ENCODE data around the gene MRGPRE.
"Not testable (repeated sequence)": the region's sequence is repeated elsewhere in the genome, so short reads cannot be mapped to it uniquely, and the experiment has no call there.

Gene MRGPRE

GRCh38 chr11:3231851-3232744 lies at the start of gene MRGPRE:
MRGPRE (minus strand) TSS chr11:3232417; CDS start chr11:3228799, 3,618 bp downstream.
- DNase-seq, result no peak

- DNase-seq, result not testable (repeated sequence)
These were observed 48.9 kb upstream of the MRGPRE start for GRCh38 chr11:3281146-3281545.

GRCh38 chr11:3280662-3281061 lies 48.4 kb upstream of the MRGPRE start:
- not testable (repeated sequence) for DNase-seq

GRCh38 chr11:3278922-3279321 lies 46.7 kb upstream of the MRGPRE start:
- not testable (repeated sequence) for DNase-seq

- DNase-seq, result not testable (repeated sequence)
These were observed 41.4 kb upstream of the MRGPRE start for GRCh38 chr11:3273629-3274028.

GRCh38 chr11:3262548-3262947 lies 30.3 kb upstream of the MRGPRE start:
- not testable (repeated sequence) for DNase-seq

GRCh38 chr11:3261831-3262230 lies 29.6 kb upstream of the MRGPRE start:
- DNase-seq, result not testable (repeated sequence)

- DNase-seq, result not testable (repeated sequence)
These were observed 25.3 kb upstream of the MRGPRE start for GRCh38 chr11:3257509-3257908.

GRCh38 chr11:3255241-3255640 lies 23.0 kb upstream of the MRGPRE start:
- not testable (repeated sequence) for DNase-seq

- DNase-seq, result not testable (repeated sequence)
These were observed 22.6 kb upstream of the MRGPRE start for GRCh38 chr11:3254773-3255172.

GRCh38 chr11:3245071-3245470 lies 12.9 kb upstream of the MRGPRE start:
- no peak for DNase-seq

GRCh38 chr11:3243880-3244279 lies 11.7 kb upstream of the MRGPRE start:
- no peak for DNase-seq

- DNase-seq, result no peak
These were observed 4.9 kb upstream of the MRGPRE start for GRCh38 chr11:3237119-3237518.

GRCh38 chr11:3234846-3235245 lies 2.6 kb upstream of the MRGPRE start:
- DNase-seq, result no peak

GRCh38 chr11:3232956-3233355 lies 739 bp upstream of the MRGPRE start:
- no peak for DNase-seq

- no peak for DNase-seq
These were observed 717 bp downstream of the MRGPRE start for GRCh38 chr11:3231550-3231850.

GRCh38 chr11:3230636-3231549 lies 1.3 kb downstream of the MRGPRE start:
- no peak for DNase-seq

- no peak for DNase-seq
These were observed 2.3 kb downstream of the MRGPRE start for GRCh38 chr11:3229673-3230630.

- no peak for DNase-seq
These were observed 3.8 kb downstream of the MRGPRE start for GRCh38 chr11:3228445-3228829.

- DNase-seq, result no peak
These were observed 4.4 kb downstream of the MRGPRE start for GRCh38 chr11:3227568-3228444.

- no peak for DNase-seq
These were observed 5.2 kb downstream of the MRGPRE start for GRCh38 chr11:3226846-3227567.
